IMR-90 (cell line): ENCODE data around the gene PBRM1. TPM values are rescaled to one million over a fixed set of nuclear protein-coding genes. Genes with fewer than 3 reads are reported as not detected.

ENCODE experiments used
- ATAC-seq: fragments of 200-7000 bp; cut with Tn5 transposase; 2 replicates; pipeline ENCODE4 v1.9.1; 2020; ENCODE audit warnings: low read depth, mild to moderate bottlenecking, moderate library complexity
- BruUV-seq: library from RNA; stranded (reverse); fragments of 400-500 nt; replicated peaks from 2 replicates; lab custom pipeline; 2021; lab: Mats Ljungman, UMichigan
- CTCF ChIA-PET: fragments of 300-600 bp; formaldehyde crosslinking; extraction: SDS; loops from one replicate; lab custom pipeline; 2021; ENCODE audit warnings: antibody characterized with exemption; lab: Yijun Ruan, JAX
- POLR2A ChIA-PET: fragments of 300-600 bp; sonication (Branson Sonifier 250); formaldehyde crosslinking; loops from one replicate; lab custom pipeline; 2022; ENCODE audit warnings: antibody characterized with exemption; ENCODE audit not compliant: unreplicated experiment; lab: Charles Lee
- DNase-seq: peaks from one replicate; pipeline ENCODE4 v3.0.0; 2013
- H2AFZ ChIP-seq: replicated peaks from 2 replicates; pipeline ENCODE3; 2013; ENCODE audit warnings: low read length, mild to moderate bottlenecking; ENCODE audit not compliant: poor library complexity
- H2AK5ac ChIP-seq: 2 replicates; pipeline ENCODE4 v1.6.1; 2013; ENCODE audit warnings: low read depth, low read length, inconsistent platforms
- H2AK9ac ChIP-seq: replicated peaks from 2 replicates; pipeline ENCODE3; 2013; ENCODE audit warnings: mild to moderate bottlenecking, low read depth, low read length, moderate library complexity; ENCODE audit not compliant: poor library complexity
- H2BK120ac ChIP-seq: 2 replicates; pipeline ENCODE4 v1.6.1; 2013; ENCODE audit warnings: low read depth, low read length, inconsistent platforms
- H2BK15ac ChIP-seq: 3 replicates; pipeline ENCODE4 v1.6.1; 2013; ENCODE audit warnings: low read depth, low read length, inconsistent platforms
- H2BK20ac ChIP-seq: 2 replicates; pipeline ENCODE4 v1.6.1; 2013; ENCODE audit warnings: low read depth, mild to moderate bottlenecking, inconsistent platforms, low read length, moderate library complexity
- H2BK5ac ChIP-seq: 2 replicates; pipeline ENCODE4 v1.6.1; 2013; ENCODE audit warnings: mild to moderate bottlenecking, low read depth, low read length, inconsistent platforms; ENCODE audit not compliant: poor library complexity, severe bottlenecking
- H3K14ac ChIP-seq: replicated peaks from 2 replicates; pipeline ENCODE4 v1.6.1; 2013; ENCODE audit warnings: low read depth, low read length, inconsistent platforms
- H3K18ac ChIP-seq: 2 replicates; pipeline ENCODE4 v1.6.1; 2013; ENCODE audit warnings: low read depth, low read length, control low read depth
- H3K23ac ChIP-seq: 2 replicates; pipeline ENCODE4 v1.6.1; 2013; ENCODE audit warnings: low read depth, low read length, inconsistent platforms
- H3K27ac ChIP-seq: 2 replicates; pipeline ENCODE4 v1.5.1; 2013; ENCODE audit warnings: mild to moderate bottlenecking, control low read depth, low read length; ENCODE audit not compliant: insufficient read depth
- H3K27me3 ChIP-seq: 2 replicates; pipeline ENCODE4 v1.6.1; 2013; ENCODE audit warnings: low read length; ENCODE audit not compliant: control insufficient read depth, insufficient read depth
- H3K36me3 ChIP-seq: 2 replicates; pipeline ENCODE4 v1.6.1; 2013; ENCODE audit warnings: low read length, mixed read lengths; ENCODE audit not compliant: control insufficient read depth, insufficient read depth
- H3K4ac ChIP-seq: 2 replicates; pipeline ENCODE4 v1.6.1; 2013; ENCODE audit warnings: low read depth, low read length, inconsistent platforms
- H3K4me1 ChIP-seq: 2 replicates; pipeline ENCODE4 v1.6.1; 2013; ENCODE audit warnings: low read length, mixed read lengths; ENCODE audit not compliant: control insufficient read depth, insufficient read depth
- H3K4me2 ChIP-seq: 2 replicates; pipeline ENCODE4 v1.6.1; 2013; ENCODE audit warnings: low read depth, mild to moderate bottlenecking, control low read depth, low read length, moderate library complexity
- H3K4me3 ChIP-seq: 2 replicates; pipeline ENCODE4 v1.5.1; 2013; ENCODE audit warnings: low read depth, mild to moderate bottlenecking, control low read depth, low read length, moderate library complexity; ENCODE audit not compliant: insufficient read depth
- H3K56ac ChIP-seq: 2 replicates; pipeline ENCODE4 v1.6.1; 2013; ENCODE audit warnings: low read length, inconsistent platforms; ENCODE audit not compliant: insufficient read depth; ENCODE audit errors: extremely low read depth
- H3K79me1 ChIP-seq, 2 experiments: 2 replicates each; pipeline ENCODE4 v1.6.1; 2013; ENCODE audit warnings: low read length in 2 of 2, inconsistent platforms in 1 of 2, low read depth in 1 of 2
- H3K9ac ChIP-seq: 2 replicates; pipeline ENCODE4 v1.6.1; 2013; ENCODE audit warnings: low read depth, low read length, control low read depth
- H3K9me1 ChIP-seq: 2 replicates; pipeline ENCODE4 v1.6.1; 2013; ENCODE audit warnings: low read length, inconsistent platforms; ENCODE audit not compliant: insufficient read depth
- H3K9me3 ChIP-seq: 2 replicates; pipeline ENCODE4 v1.6.1; 2013; ENCODE audit warnings: low read length; ENCODE audit not compliant: control insufficient read depth, insufficient read depth
- H4K20me1 ChIP-seq: 2 replicates; pipeline ENCODE4 v1.6.1; 2013; ENCODE audit warnings: low read length, inconsistent platforms; ENCODE audit not compliant: insufficient read depth
- H4K5ac ChIP-seq: 2 replicates; pipeline ENCODE4 v1.6.1; 2013; ENCODE audit warnings: mild to moderate bottlenecking, low read depth, low read length, control low read depth
- H4K8ac ChIP-seq, 2 experiments: 2 replicates each; pipeline ENCODE4 v1.6.1; 2013; ENCODE audit warnings: low read depth in 2 of 2, low read length in 2 of 2, control low read depth in 1 of 2, inconsistent platforms in 1 of 2
- H4K91ac ChIP-seq: 2 replicates; pipeline ENCODE4 v1.6.1; 2013; ENCODE audit warnings: low read depth, low read length, inconsistent platforms; ENCODE audit not compliant: insufficient read depth
- BHLHE40 ChIP-seq: fragments of 150-350 bp; IDR thresholded peaks from 2 replicates; pipeline ENCODE4 v1.6.1; 2016; ENCODE audit warnings: mild to moderate bottlenecking, low read depth, low read length
- CHD1 ChIP-seq: IDR thresholded peaks from 2 replicates; pipeline ENCODE4 v1.6.1; 2012; ENCODE audit warnings: low read depth, low read length, improper control_type of control experiment
- FOS ChIP-seq: fragments of 150-350 bp; IDR thresholded peaks from 2 replicates; pipeline ENCODE4 v1.6.1; 2016; ENCODE audit warnings: low read depth, low read length
- MAZ ChIP-seq: IDR thresholded peaks from 2 replicates; pipeline ENCODE4 v1.6.1; 2012; ENCODE audit warnings: low read depth, mild to moderate bottlenecking, low read length, improper control_type of control experiment, moderate library complexity, borderline replicate concordance
- MXI1 ChIP-seq: IDR thresholded peaks from 2 replicates; pipeline ENCODE4 v1.6.1; 2012; ENCODE audit warnings: low read depth, mild to moderate bottlenecking, low read length, moderate library complexity, borderline replicate concordance
- NFE2L2 ChIP-seq: fragments of 150-350 bp; IDR thresholded peaks from 2 replicates; pipeline ENCODE4 v1.6.1; 2016; ENCODE audit warnings: low read depth, mild to moderate bottlenecking, low read length
- RAD21 ChIP-seq: IDR thresholded peaks from 2 replicates; pipeline ENCODE4 v1.6.1; 2012; ENCODE audit warnings: low read length, improper control_type of control experiment
- WGBS, 2 experiments: methylation state at CpG; one replicate each; pipeline versions ENCODE4 v1.1.5 to v1.1.7; 2013; ENCODE audit warnings: missing lambda C conversion rate in 2 of 2; ENCODE audit not compliant: insufficient read length in 1 of 2; ENCODE audit errors: extremely low coverage in 2 of 2; 5-methylcytosine and 5-hydroxymethylcytosine counted together
- dilution Hi-C: fragments of 300-500 bp; cut with HindIII; formaldehyde crosslinking; loops from one replicate; pipeline ENCODE4 v1.14.3; 2018; ENCODE audit warnings: low sequenced_read_pairs; ENCODE audit not compliant: unreplicated experiment
- in situ Hi-C: fragments of 300-500 bp; cut with MboI; formaldehyde crosslinking; loops from 3 replicates; pipeline ENCODE4 v1.14.3; 2019; ENCODE audit warnings: low sequenced_read_pairs, inconsistent platforms, mixed read lengths
- intact Hi-C: fragments of 100-400 bp; cut with micrococcal nuclease; formaldehyde crosslinking; loops from 2 replicates; pipeline ENCODE4 v1.10.0; 2022
- polyA plus RNA-seq, 3 experiments: library from polyadenylated mRNA; depleted of rRNA; stranded (reverse); fragments of >200 nt; gene quantifications; 2 replicates each; pipeline ENCODE4 v1.2.3, GENCODE V29; 2012; ENCODE audit warnings: low replicate concordance in 1 of 3
- total RNA-seq: library from RNA; depleted of rRNA; stranded (reverse); fragments of >200 nt; gene quantifications from 2 replicates; pipeline ENCODE4 v1.2.3, GENCODE V29; 2012
- TF ChIP-seq, protein P1 (sequence below): fragments of 150-350 bp; IDR thresholded peaks from 2 replicates; pipeline ENCODE4 v1.6.1; 2017; ENCODE audit warnings: mild to moderate bottlenecking, antibody characterized with exemption, low read length, low read depth

Gene PBRM1
- total and polyA plus RNA-seq, 2 of the 4 experiments (the other 2 are of a cell fraction) = 16.5 to 72.6 TPM

DNA sequence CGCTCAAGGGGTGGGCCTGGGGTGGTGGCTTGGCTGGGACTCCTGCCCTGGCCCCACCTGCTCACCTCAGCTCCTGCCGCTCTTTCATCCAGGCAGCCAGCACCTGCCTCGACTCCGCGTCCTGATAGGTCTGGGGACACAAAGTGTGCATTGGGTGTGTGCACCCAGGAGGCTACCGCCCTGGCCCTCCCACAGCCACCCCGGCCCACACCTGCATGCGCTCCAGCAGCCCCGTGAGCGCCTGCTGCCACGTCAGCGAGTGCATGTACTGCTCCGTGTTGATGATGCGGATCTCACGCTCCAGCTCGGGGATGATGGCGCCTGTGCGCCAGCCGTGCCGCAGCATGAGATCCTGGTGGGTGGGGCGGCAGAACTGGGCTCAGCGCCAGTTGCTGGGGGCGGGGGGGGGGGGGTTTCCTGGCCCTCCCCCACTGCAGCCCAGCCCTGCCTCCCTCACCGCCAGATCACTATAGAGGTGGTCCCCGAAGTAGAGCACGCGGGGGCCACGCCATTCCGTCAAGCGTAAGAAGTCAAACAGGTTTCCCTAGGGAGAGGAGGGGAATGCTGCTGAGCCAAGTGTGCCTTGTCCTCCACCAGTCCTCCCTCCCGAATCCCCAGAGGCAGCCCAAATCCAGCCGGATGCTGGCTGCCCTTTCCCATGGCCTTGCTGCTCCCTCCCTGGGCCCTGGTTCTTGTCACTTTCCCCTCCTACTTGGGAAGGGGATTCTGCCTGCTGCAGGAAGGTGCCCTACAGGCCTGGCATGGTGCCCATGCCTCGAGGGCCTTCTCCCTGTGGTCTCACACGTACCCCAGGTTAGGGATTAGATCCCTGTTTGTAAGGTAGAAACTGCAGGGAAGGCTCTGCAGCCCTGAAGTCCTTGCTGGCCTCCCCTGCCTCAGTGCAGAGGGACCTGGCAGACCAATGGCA lies 160.7 kb downstream of the PBRM1 start:
- H4K5ac ChIP-seq = no peak overlapping the region
- ChIA-PET POLR2A (no interaction called here), CTCF (no interaction called here)
- peaks cover 3 to 47% of the 10 kb centered on the region in 2 experiments for H3K79me1 ChIP-seq
- ATAC-seq (no peak), DNase-seq (no peak)
- in situ Hi-C loops (no loop called here), dilution Hi-C loops (no loop called here), intact Hi-C loops (no loop called here)
- no peak overlapping the region for H2BK20ac ChIP-seq
- H4K20me1 ChIP-seq = peaks cover 24% of the 10 kb centered on the region
- H3K27ac ChIP-seq = no peak overlapping the region
- no peak overlapping the region for H4K91ac ChIP-seq
- H4K8ac ChIP-seq = no peak overlapping the region
- no peak overlapping the region for H2BK120ac ChIP-seq
- no peak overlapping the region for H2BK5ac ChIP-seq
- no peak overlapping the region for H2BK15ac ChIP-seq
- peaks cover 12% of the 10 kb centered on the region for H3K9me1 ChIP-seq
- H3K36me3 ChIP-seq = peaks cover 57% of the 10 kb centered on the region
- H2AFZ ChIP-seq = peak overlapping the region; percentile 27
- no peaks in the 10 kb centered on the region for H3K27me3 ChIP-seq
- no peak overlapping the region for H3K4me3 ChIP-seq
- H3K14ac ChIP-seq = no peak overlapping the region
- no TSS peak for BruUV-seq
- H3K4me1 ChIP-seq = peaks cover 6% of the 10 kb centered on the region
- H2AK5ac ChIP-seq = no peak overlapping the region
- H3K18ac ChIP-seq = no peak overlapping the region
- H3K23ac ChIP-seq = no peak overlapping the region
- no peak overlapping the region for H3K56ac ChIP-seq
- H3K9ac ChIP-seq = no peak overlapping the region
- 97% methylated on average over 14 of the region's 34 CpGs; no CpG with 5 or more reads in 1 of the 2 experiments for WGBS, 2 experiments
- H3K4ac ChIP-seq = no peak overlapping the region
- TF ChIP-seq BHLHE40 (no peak), CHD1 (no peak), FOS (no peak), MAZ (no peak), RAD21 (no peak), MXI1 (no peak), NFE2L2 (no peak)
- TF ChIP-seq, protein P1, sequence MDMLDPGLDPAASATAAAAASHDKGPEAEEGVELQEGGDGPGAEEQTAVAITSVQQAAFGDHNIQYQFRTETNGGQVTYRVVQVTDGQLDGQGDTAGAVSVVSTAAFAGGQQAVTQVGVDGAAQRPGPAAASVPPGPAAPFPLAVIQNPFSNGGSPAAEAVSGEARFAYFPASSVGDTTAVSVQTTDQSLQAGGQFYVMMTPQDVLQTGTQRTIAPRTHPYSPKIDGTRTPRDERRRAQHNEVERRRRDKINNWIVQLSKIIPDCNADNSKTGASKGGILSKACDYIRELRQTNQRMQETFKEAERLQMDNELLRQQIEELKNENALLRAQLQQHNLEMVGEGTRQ = no peak
- no peaks in the 10 kb centered on the region for H3K9me3 ChIP-seq
- no peak overlapping the region for H3K4me2 ChIP-seq
- no peak overlapping the region for H2AK9ac ChIP-seq
